HepG2 (cell line): ENCODE results near the gene FHIT. TPM values are rescaled to one million over a fixed set of nuclear protein-coding genes. Genes with fewer than 3 reads are reported as not detected.

Source experiments
- ATAC-seq: fragments of 200-7000 bp; cut with Tn5 transposase; 3 replicates; pipeline ENCODE4 v1.9.1; 2020; ENCODE audit warnings: mild to moderate bottlenecking, moderate library complexity
- BruUV-seq: library from RNA; stranded (reverse); fragments of 400-500 nt; replicated peaks from 2 replicates; lab custom pipeline; 2021; lab: Mats Ljungman, UMichigan
- CTCF ChIA-PET: fragments of 300-600 bp; formaldehyde crosslinking; extraction: SDS; loops from one replicate; lab custom pipeline; 2021; ENCODE audit warnings: low total read pairs, inconsistent platforms, low intra/inter-chr PET ratio; lab: Yijun Ruan, JAX
- POLR2A ChIA-PET: fragments of 350-600 bp; sonication (Branson Sonifier 250); formaldehyde crosslinking; loops from one replicate; lab custom pipeline; 2020; ENCODE audit warnings: antibody characterized with exemption, inconsistent platforms; lab: Yijun Ruan, JAX
- DNase-seq: peaks from one replicate; pipeline ENCODE4 v3.0.0-alpha.2; 2015; ENCODE audit warnings: low spot score
- FAIRE-seq: peaks from 3 replicates; lab custom pipeline; 2011; peaks lifted over from hg19 to GRCh38; lab: Jason Lieb, UNC
- H2AFZ ChIP-seq: one replicate; pipeline ENCODE4 v1.6.1; 2011; ENCODE audit warnings: low read length, inconsistent platforms
- H3K27ac ChIP-seq: fragments of 300-600 bp; 3 replicates; pipeline ENCODE4 v1.8.0; 2011; ENCODE audit warnings: mixed run types, mild to moderate bottlenecking, mixed read lengths, low read length, inconsistent platforms; ENCODE audit not compliant: insufficient read depth; ENCODE audit errors: extremely low read length
- H3K27me3 ChIP-seq, 2 experiments: fragments of 200-600 bp in 1 of 2; 2 replicates in 1 of 2; 3 replicates in 1 of 2; pipeline versions ENCODE4 v1.6.0 to v1.8.0; 2011; ENCODE audit warnings: low read length in 2 of 2, mild to moderate bottlenecking in 2 of 2, moderate library complexity in 2 of 2, inconsistent platforms in 1 of 2; ENCODE audit not compliant: insufficient read depth in 2 of 2, control insufficient read depth in 1 of 2
- H3K36me3 ChIP-seq, 2 experiments: fragments of 200-600 bp in 1 of 2; replicated peaks in 1 of 2; 2 replicates in 1 of 2; 3 replicates in 1 of 2; pipeline versions ENCODE4 v1.5.1 to v1.8.0; 2011; ENCODE audit warnings: low read length in 2 of 2, inconsistent platforms in 1 of 2; ENCODE audit not compliant: insufficient read depth in 2 of 2, control insufficient read depth in 1 of 2
- H3K4me1 ChIP-seq: 2 replicates; pipeline ENCODE4 v1.5.1; 2012; ENCODE audit warnings: low read length, inconsistent platforms; ENCODE audit not compliant: insufficient read depth
- H3K4me2 ChIP-seq: 2 replicates; pipeline ENCODE4 v1.6.0; 2011; ENCODE audit warnings: low read depth, low read length, inconsistent platforms
- H3K4me3 ChIP-seq, 3 experiments: fragments of 200-600 bp in 1 of 3; sonication (generic), shearing (Covaris generic) in 1 of 3; replicated peaks in 1 of 3; 2 replicates each; pipeline ENCODE4 v1.5.1; 2011 to 2016; ENCODE audit warnings: low read length in 3 of 3, inconsistent platforms in 2 of 3, low read depth in 2 of 3, mild to moderate bottlenecking in 2 of 3, control low read depth in 1 of 3, mixed read lengths in 1 of 3; ENCODE audit not compliant: insufficient read depth in 1 of 3
- H3K79me2 ChIP-seq: one replicate; pipeline ENCODE4 v1.6.1; 2011; ENCODE audit warnings: low read length, inconsistent platforms; ENCODE audit not compliant: insufficient read depth
- H3K9ac ChIP-seq: 2 replicates; pipeline ENCODE4 v1.6.0; 2011; ENCODE audit warnings: mild to moderate bottlenecking, low read depth, low read length, inconsistent platforms; ENCODE audit not compliant: insufficient read depth
- H3K9me3 ChIP-seq: 2 replicates; pipeline ENCODE4 v1.5.1; 2012; ENCODE audit warnings: mild to moderate bottlenecking, low read length
- H4K20me1 ChIP-seq: 2 replicates; pipeline ENCODE4 v1.6.0; 2011; ENCODE audit warnings: inconsistent platforms, mild to moderate bottlenecking, low read length, moderate library complexity; ENCODE audit not compliant: insufficient read depth
- E2F1 ChIP-seq: sonication (generic); formaldehyde crosslinking; IDR thresholded peaks from 2 replicates; pipeline ENCODE4 v1.5.0; 2020; ENCODE audit warnings: missing genetic modification reagents
- ESRRA ChIP-seq: sonication (generic); formaldehyde crosslinking; IDR thresholded peaks from 2 replicates; pipeline ENCODE4 v1.5.1; 2020; ENCODE audit warnings: mild to moderate bottlenecking, low read depth, missing genetic modification reagents
- ETV6 ChIP-seq: sonication (generic); formaldehyde crosslinking; conservative IDR thresholded peaks from 2 replicates; pipeline ENCODE4 v1.4.0; 2020; ENCODE audit warnings: missing genetic modification reagents
- GLMP ChIP-seq: sonication (generic); formaldehyde crosslinking; IDR thresholded peaks from 2 replicates; pipeline ENCODE4 v1.9.0; 2021; ENCODE audit warnings: missing genetic modification reagents, mild to moderate bottlenecking, borderline replicate concordance
- HBP1 ChIP-seq: IDR thresholded peaks from 2 replicates; pipeline ENCODE4 v1.6.1; 2016; ENCODE audit warnings: low read depth, control low read depth
- HMG20A ChIP-seq: IDR thresholded peaks from 2 replicates; pipeline ENCODE4 v1.6.1; 2016; ENCODE audit warnings: borderline replicate concordance
- ISX ChIP-seq: sonication (generic); formaldehyde crosslinking; conservative IDR thresholded peaks from 2 replicates; pipeline ENCODE4 v1.5.0; 2020; ENCODE audit warnings: missing genetic modification reagents
- JUND ChIP-seq: sonication (generic); formaldehyde crosslinking; IDR thresholded peaks from 2 replicates; pipeline ENCODE4 v1.8.0; 2022; ENCODE audit warnings: mild to moderate bottlenecking, missing genetic modification reagents
- MTF2 ChIP-seq: sonication (generic); formaldehyde crosslinking; IDR thresholded peaks from 2 replicates; pipeline ENCODE4 v1.5.0; 2020; ENCODE audit warnings: missing genetic modification reagents, borderline replicate concordance
- NFE2L1 ChIP-seq: sonication (generic); formaldehyde crosslinking; IDR thresholded peaks from 2 replicates; pipeline ENCODE4 v1.4.0; 2020; ENCODE audit warnings: missing genetic modification reagents, mild to moderate bottlenecking, borderline replicate concordance
- TARDBP ChIP-seq: sonication (generic); formaldehyde crosslinking; IDR thresholded peaks from 2 replicates; pipeline ENCODE4 v1.8.0; 2022; ENCODE audit warnings: mild to moderate bottlenecking, missing genetic modification reagents
- ZEB1 ChIP-seq: IDR thresholded peaks from 2 replicates; pipeline ENCODE4 v1.6.1; 2012; ENCODE audit warnings: mild to moderate bottlenecking, low read depth, inconsistent platforms; ENCODE audit not compliant: insufficient replicate concordance
- ZNF274 ChIP-seq: sonication (generic); formaldehyde crosslinking; IDR thresholded peaks from 2 replicates; pipeline ENCODE4 v1.5.1; 2020; ENCODE audit warnings: mild to moderate bottlenecking, missing genetic modification reagents
- ZNF317 ChIP-seq: sonication (generic); formaldehyde crosslinking; IDR thresholded peaks from 2 replicates; pipeline ENCODE4 v1.5.0; 2020; ENCODE audit warnings: mild to moderate bottlenecking, missing genetic modification reagents
- ZNF34 ChIP-seq: sonication (generic); formaldehyde crosslinking; IDR thresholded peaks from 2 replicates; pipeline ENCODE4 v1.4.0; 2020; ENCODE audit warnings: mild to moderate bottlenecking, missing genetic modification reagents, borderline replicate concordance
- ZNF460 ChIP-seq: sonication (generic); formaldehyde crosslinking; IDR thresholded peaks from 2 replicates; pipeline ENCODE4 v1.5.1; 2020; ENCODE audit warnings: missing genetic modification reagents, mild to moderate bottlenecking, borderline replicate concordance
- ZNF468 ChIP-seq: sonication (generic); formaldehyde crosslinking; IDR thresholded peaks from 2 replicates; pipeline ENCODE4 v1.8.0; 2022; ENCODE audit warnings: mild to moderate bottlenecking, moderate library complexity, missing genetic modification reagents
- ZNF891 ChIP-seq: sonication (generic); formaldehyde crosslinking; IDR thresholded peaks from 2 replicates; pipeline ENCODE4 v1.5.0; 2020; ENCODE audit warnings: mild to moderate bottlenecking, missing genetic modification reagents
- WGBS: methylation state at CpG from one replicate; pipeline ENCODE4 v1.1.6; 2017; ENCODE audit warnings: low lambda C conversion rate; 5-methylcytosine and 5-hydroxymethylcytosine counted together
- in situ Hi-C: cut with HindIII; loops from 2 replicates; pipeline ENCODE4 v1.10.0; 2017; ENCODE audit warnings: low pct_unique_long_range_greater_than_20kb; ENCODE audit not compliant: extremely low pct_ligation_motif_present
- intact Hi-C: fragments of 100-400 bp; cut with micrococcal nuclease; formaldehyde crosslinking; loops from one replicate; pipeline ENCODE4 v1.10.0; 2022; ENCODE audit not compliant: unreplicated experiment
- polyA plus RNA-seq, 8 experiments: library from polyadenylated mRNA; depleted of rRNA in 3 of 8; stranded (reverse) in 7 of 8; unstranded in 1 of 8; fragments of >200 nt; fragmentation: Illumina TruSeq in 4 of 8; extraction: Trizol in 4 of 8; gene quantifications; 2 replicates each; pipeline versions ENCODE4 v1.2.1 to v1.2.3, GENCODE V29; 2011 to 2016; ENCODE audit warnings: low read depth in 4 of 8, missing spikeins in 1 of 8, mixed read lengths in 1 of 8; ENCODE audit not compliant: insufficient read depth in 1 of 8
- total RNA-seq, 5 experiments: library from RNA; depleted of rRNA; stranded (reverse); fragments of >200 nt; fragmentation: Illumina TruSeq; extraction: Trizol; gene quantifications; 2 replicates each; pipeline ENCODE4 v1.2.3, GENCODE V29; 2016; ENCODE audit warnings: low read depth in 1 of 5

The FHIT gene
- total and polyA plus RNA-seq, 2 of the 13 experiments (the other 11 are each of a cell fraction or from before 2014, with no cell fraction given), result 4.0 to 4.6 TPM

DNA sequence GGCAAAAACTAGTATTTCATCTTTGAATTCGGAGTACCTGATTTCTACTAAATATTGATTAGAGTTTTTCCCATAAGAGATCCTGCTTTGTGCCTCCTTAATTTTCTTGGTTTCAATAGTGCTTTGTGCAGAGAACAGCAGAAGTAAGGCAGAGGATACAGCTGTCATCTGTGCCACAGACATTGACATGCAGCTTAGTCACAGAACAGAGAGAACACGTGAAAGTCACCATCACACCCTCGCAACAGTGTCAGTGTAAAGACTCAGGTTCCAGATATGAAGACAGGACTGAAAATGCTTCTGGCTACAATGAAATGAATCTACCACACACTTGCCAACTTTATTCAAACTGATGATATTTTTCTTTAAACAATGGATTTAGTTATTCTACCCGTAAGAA is 1258.7 kb downstream of the FHIT start:
- DNase-seq, result no peak
- no peaks in the 10 kb centered on the region for H3K4me1 ChIP-seq
- no peaks in the 10 kb centered on the region for H3K36me3 ChIP-seq
- TF ChIP-seq ETV6 (CRISPR knock-in tag) (no peak), E2F1 (CRISPR knock-in tag) (no peak), NFE2L1 (CRISPR knock-in tag) (no peak), ZNF891 (CRISPR knock-in tag) (no peak)
- no peak for FAIRE-seq
- no peak overlapping the region for H3K4me2 ChIP-seq
- WGBS, result 34% methylated on average over 4 of the region's 4 CpGs
- intact Hi-C loops, result no loop called here
- H3K27ac ChIP-seq, result no peak overlapping the region
- no peak overlapping the region for H3K4me3 ChIP-seq
- H3K9ac ChIP-seq, result no peak overlapping the region
- no peaks in the 10 kb centered on the region for H3K27me3 ChIP-seq
- BruUV-seq, result no TSS peak
- no peak overlapping the region for H2AFZ ChIP-seq
- H3K79me2 ChIP-seq, result no peaks in the 10 kb centered on the region
- POLR2A ChIA-PET, result no interaction called here
- CTCF ChIA-PET, result no interaction called here
- H3K9me3 ChIP-seq, result no peaks in the 10 kb centered on the region
- no peaks in the 10 kb centered on the region for H4K20me1 ChIP-seq
- in situ Hi-C loops, result no loop called here
- ATAC-seq, result no peak

GRCh38 chr3:59990915-59991314 is 1260.3 kb downstream of the FHIT start:
- no peak for DNase-seq
- Histone ChIP-seq H3K4me1 (no peaks in the 10 kb centered on the region), H3K27me3 (no peaks in the 10 kb centered on the region), H3K79me2 (no peaks in the 10 kb centered on the region), H3K4me2 (no peak overlapping the region), H2AFZ (no peak overlapping the region), H3K9me3 (no peaks in the 10 kb centered on the region), H4K20me1 (no peaks in the 10 kb centered on the region), H3K27ac (no peak overlapping the region), H3K9ac (no peak overlapping the region), H3K36me3 (no peaks in the 10 kb centered on the region), H3K4me3 (no peak overlapping the region)
- ChIA-PET CTCF (no interaction called here), POLR2A (no interaction called here)
- intact Hi-C loops (no loop called here), in situ Hi-C loops (no loop called here)
- BruUV-seq, result no TSS peak
- no peak for ATAC-seq
- WGBS, result 33% methylated on average over 2 of the region's 2 CpGs
- no peak for FAIRE-seq
- TF ChIP-seq ISX (CRISPR knock-in tag), result no peak
- TF ChIP-seq ESRRA, result no peak
- no peak for TF ChIP-seq ZNF460
- no peak for TF ChIP-seq ZNF34 (CRISPR knock-in tag)
- TF ChIP-seq MTF2, result no peak
- no peak for TF ChIP-seq ZNF317 (CRISPR knock-in tag)
- no peak for TF ChIP-seq ZEB1
- TF ChIP-seq HMG20A, result no peak
- no peak for TF ChIP-seq HBP1 (CRISPR knock-in tag)
- no peak for TF ChIP-seq ZNF468
- no peak for TF ChIP-seq TARDBP (CRISPR knock-in tag)
- TF ChIP-seq GLMP (CRISPR knock-in tag), result no peak
- TF ChIP-seq JUND (CRISPR knock-in tag), result no peak
- TF ChIP-seq ZNF274 (CRISPR knock-in tag), result no peak
